ENCODE data around the gene VAC14.

VAC14 gene

GRCh38 chr16:70769761-70770160 lies 31.2 kb downstream of the VAC14 start:
- CTCF ChIA-PET: interaction anchor here (0.7 to 1.7 kb wide), 2 partner anchors 14 kb away, joined by 3 to 4 read pairs; no protein-coding TSS in a partner anchor
- POLR2A ChIA-PET: no interaction called here
- TF ChIP-seq FOXM1 (IDR thresholded peaks at IDR 0.05; ENCODE audit: borderline replicate concordance) (no peak), FOXA1 (IDR thresholded peaks at IDR 0.05) (no peak), BHLHE40 (IDR thresholded peaks at IDR 0.05; ENCODE audit: borderline replicate concordance) (no peak), ARNT (IDR thresholded peaks at IDR 0.05) (no peak), ELF4 (IDR thresholded peaks at IDR 0.05) (no peak)
- no peak for DNase-seq (ENCODE audit: extremely low spot score)

DNA sequence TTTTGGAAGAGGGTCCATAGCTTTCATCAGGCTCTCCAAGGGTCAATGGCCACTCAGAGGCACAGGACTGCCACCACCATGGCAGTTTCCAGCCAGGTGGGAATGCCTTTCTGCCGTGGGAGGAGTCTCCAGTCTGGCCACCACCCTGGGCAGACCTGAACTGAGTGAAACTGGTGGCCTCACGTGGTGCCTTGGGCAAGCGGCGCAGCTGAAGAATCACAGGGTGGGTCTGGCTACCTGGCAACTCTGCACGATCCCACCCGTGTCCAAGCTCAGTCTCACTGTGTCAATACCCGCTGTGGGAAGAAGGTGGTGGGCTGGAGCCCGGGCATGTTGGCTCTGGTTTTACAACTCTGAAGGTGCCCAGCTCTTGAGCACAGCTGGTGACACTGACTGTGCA lies 31.8 kb downstream of the VAC14 start:
- CTCF ChIA-PET: interaction anchor here (0.7 kb wide), 1 partner anchor 31 kb away, joined by 3 read pairs; no protein-coding TSS in a partner anchor
- POLR2A ChIA-PET: no interaction called here
- no peak for DNase-seq (ENCODE audit: extremely low spot score)
- TF ChIP-seq FOXK2 (IDR thresholded peaks at IDR 0.05) (no peak), CTBP1 (IDR thresholded peaks at IDR 0.05; ENCODE audit: borderline replicate concordance) (no peak), LEF1 (IDR thresholded peaks at IDR 0.05; ENCODE audit: borderline replicate concordance) (no peak), ELF4 (IDR thresholded peaks at IDR 0.05) (no peak), FOXM1 (IDR thresholded peaks at IDR 0.05; ENCODE audit: borderline replicate concordance) (no peak), FOXA1 (IDR thresholded peaks at IDR 0.05) (no peak), L3MBTL2 (conservative IDR thresholded peaks at IDR 0.05) (no peak), TARDBP (IDR thresholded peaks at IDR 0.05) (no peak), NFRKB (IDR thresholded peaks at IDR 0.05) (no peak), HDGF (IDR thresholded peaks at IDR 0.05; ENCODE audit: borderline replicate concordance) (no peak), SP1 (IDR thresholded peaks at IDR 0.05) (no peak), BHLHE40 (IDR thresholded peaks at IDR 0.05; ENCODE audit: borderline replicate concordance) (no peak), ZNF384 (IDR thresholded peaks at IDR 0.05) (no peak), ARNT (IDR thresholded peaks at IDR 0.05) (no peak), SUZ12 (IDR thresholded peaks at IDR 0.05) (no peak)
- TF ChIP-seq, protein P1, sequence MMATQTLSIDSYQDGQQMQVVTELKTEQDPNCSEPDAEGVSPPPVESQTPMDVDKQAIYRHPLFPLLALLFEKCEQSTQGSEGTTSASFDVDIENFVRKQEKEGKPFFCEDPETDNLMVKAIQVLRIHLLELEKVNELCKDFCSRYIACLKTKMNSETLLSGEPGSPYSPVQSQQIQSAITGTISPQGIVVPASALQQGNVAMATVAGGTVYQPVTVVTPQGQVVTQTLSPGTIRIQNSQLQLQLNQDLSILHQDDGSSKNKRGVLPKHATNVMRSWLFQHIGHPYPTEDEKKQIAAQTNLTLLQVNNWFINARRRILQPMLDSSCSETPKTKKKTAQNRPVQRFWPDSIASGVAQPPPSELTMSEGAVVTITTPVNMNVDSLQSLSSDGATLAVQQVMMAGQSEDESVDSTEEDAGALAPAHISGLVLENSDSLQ (IDR thresholded peaks at IDR 0.05): no peak

GRCh38 chr16:70768203-70768580 lies 32.8 kb downstream of the VAC14 start:
- no peak for TF ChIP-seq FOXM1 (IDR thresholded peaks at IDR 0.05; ENCODE audit: borderline replicate concordance)
- ChIA-PET POLR2A (no interaction called here), CTCF (interaction anchor here (0.6 kb wide), 1 partner anchor 11 kb away, joined by 4 read pairs; no protein-coding TSS in a partner anchor)
- no peak for DNase-seq (ENCODE audit: extremely low spot score)

- ChIA-PET CTCF (no interaction called here), POLR2A (no interaction called here)
- TF ChIP-seq SUZ12 (IDR thresholded peaks at IDR 0.05) (no peak), ELF4 (IDR thresholded peaks at IDR 0.05) (no peak), CTBP1 (IDR thresholded peaks at IDR 0.05; ENCODE audit: borderline replicate concordance) (no peak), LEF1 (IDR thresholded peaks at IDR 0.05; ENCODE audit: borderline replicate concordance) (no peak), FOXK2 (IDR thresholded peaks at IDR 0.05) (no peak), FOXM1 (IDR thresholded peaks at IDR 0.05; ENCODE audit: borderline replicate concordance) (no peak)
- DNase-seq (ENCODE audit: extremely low spot score): no peak
These were observed 33.4 kb downstream of the VAC14 start for GRCh38 chr16:70767377-70768202.

- no peak for DNase-seq (ENCODE audit: extremely low spot score)
- POLR2A ChIA-PET: no interaction called here
- CTCF ChIA-PET: no interaction called here
- TF ChIP-seq HDGF (IDR thresholded peaks at IDR 0.05; ENCODE audit: borderline replicate concordance) (no peak), SUZ12 (IDR thresholded peaks at IDR 0.05) (no peak)
These were observed 34.3 kb downstream of the VAC14 start for GRCh38 chr16:70766658-70767057.

DNA sequence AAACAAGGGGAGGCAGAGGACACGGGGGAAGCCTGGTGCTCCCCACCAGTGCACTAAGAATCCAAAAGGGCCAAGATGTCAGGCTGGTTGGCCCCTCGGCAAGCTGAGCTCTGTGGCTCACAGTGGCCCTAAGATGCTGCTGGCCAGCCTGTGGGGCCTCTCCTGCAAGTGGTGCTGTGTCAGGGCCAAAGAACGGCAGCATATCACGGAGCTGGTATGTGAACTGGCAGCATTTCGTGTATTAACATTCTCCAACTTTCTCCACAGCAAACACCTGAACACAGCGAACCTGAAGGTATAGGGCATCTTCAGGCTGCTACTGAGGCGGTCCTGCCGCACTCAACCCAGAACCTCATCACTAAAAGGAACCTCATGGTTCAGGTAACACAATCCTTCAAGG lies 34.8 kb downstream of the VAC14 start:
- no peak for TF ChIP-seq TARDBP (IDR thresholded peaks at IDR 0.05)
- no peak for TF ChIP-seq FOXA1 (IDR thresholded peaks at IDR 0.05)
- no peak for TF ChIP-seq FOXK2 (IDR thresholded peaks at IDR 0.05)
- TF ChIP-seq BHLHE40 (IDR thresholded peaks at IDR 0.05; ENCODE audit: borderline replicate concordance): no peak
- TF ChIP-seq HDGF (IDR thresholded peaks at IDR 0.05; ENCODE audit: borderline replicate concordance): no peak
- no peak for TF ChIP-seq LEF1 (IDR thresholded peaks at IDR 0.05; ENCODE audit: borderline replicate concordance)
- TF ChIP-seq L3MBTL2 (conservative IDR thresholded peaks at IDR 0.05): no peak
- no peak for TF ChIP-seq NFRKB (IDR thresholded peaks at IDR 0.05)
- no peak for TF ChIP-seq ZNF384 (IDR thresholded peaks at IDR 0.05)
- TF ChIP-seq, protein P1 (IDR thresholded peaks at IDR 0.05): no peak
- no peak for DNase-seq (ENCODE audit: extremely low spot score)
- POLR2A ChIA-PET: no interaction called here
- CTCF ChIA-PET: no interaction called here

DNA sequence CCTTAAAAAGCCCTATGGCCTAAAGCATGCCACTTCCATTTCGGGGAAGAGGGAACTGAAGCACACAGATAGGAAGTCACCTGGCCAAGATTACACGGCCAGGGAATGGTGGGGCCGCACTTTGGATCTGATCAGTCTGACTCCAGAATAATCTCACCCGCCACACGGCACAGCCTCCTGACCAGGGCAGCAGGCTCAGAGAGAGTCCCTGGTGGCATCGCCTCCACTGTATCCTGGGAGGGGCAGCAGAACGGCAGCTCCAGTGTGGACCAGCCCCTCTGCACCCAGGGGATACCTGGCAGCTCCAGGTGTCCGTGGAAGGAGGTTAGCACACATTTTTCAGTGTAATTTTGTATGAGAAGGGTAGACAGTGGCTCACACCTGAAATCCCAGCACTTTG lies 35.5 kb downstream of the VAC14 start:
- CTCF ChIA-PET: no interaction called here
- DNase-seq (ENCODE audit: extremely low spot score): no peak
- POLR2A ChIA-PET: no interaction called here
- no peak for TF ChIP-seq CTBP1 (IDR thresholded peaks at IDR 0.05; ENCODE audit: borderline replicate concordance)
- TF ChIP-seq, protein P1 (IDR thresholded peaks at IDR 0.05): no peak
- no peak for TF ChIP-seq SUZ12 (IDR thresholded peaks at IDR 0.05)
- no peak for TF ChIP-seq TARDBP (IDR thresholded peaks at IDR 0.05)
- TF ChIP-seq FOXM1 (IDR thresholded peaks at IDR 0.05; ENCODE audit: borderline replicate concordance): no peak
- no peak for TF ChIP-seq BHLHE40 (IDR thresholded peaks at IDR 0.05; ENCODE audit: borderline replicate concordance)
